Right lobe of liver (tissue), 6 donors: ENCODE data around the gene CACNA2D4. TPM values are rescaled to one million over a fixed set of nuclear protein-coding genes. Genes with fewer than 3 reads are reported as not detected.

Source experiments
- ATAC-seq, 4 donors: fragments of 200-7000 bp; cut with Tn5 transposase; one replicate each; pipeline ENCODE4 v1.9.1; 2020; ENCODE audit warnings: mild to moderate bottlenecking in 4 of 4, moderate library complexity in 4 of 4
- DNase-seq, 3 donors: peaks; one replicate each; pipeline ENCODE4 v3.0.0-alpha.2; 2020
- H3K27ac ChIP-seq, 3 donors: fragments of 200-600 bp; one replicate each; pipeline ENCODE4 v1.8.0; 2022
- H3K27me3 ChIP-seq, 2 donors: fragments of 200-600 bp; one replicate each; pipeline ENCODE4 v1.8.0; 2022
- H3K36me3 ChIP-seq, 4 donors: fragments of 200-600 bp; sonication (generic) in 1 of 4; one replicate each; pipeline versions ENCODE4 v1.5.1 to v1.8.0; 2017 to 2022; ENCODE audit warnings: control low read depth in 1 of 4
- H3K4me1 ChIP-seq, 4 donors: fragments of 200-600 bp; sonication (generic) in 1 of 4; one replicate each; pipeline versions ENCODE4 v1.5.1 to v1.8.0; 2017 to 2022; ENCODE audit warnings: control low read depth in 1 of 4
- H3K4me3 ChIP-seq, 3 donors: fragments of 200-600 bp; one replicate each; pipeline ENCODE4 v1.8.0; 2022
- H3K9me3 ChIP-seq, 4 donors: fragments of 200-600 bp; sonication (generic) in 1 of 4; one replicate each; pipeline versions ENCODE4 v1.5.1 to v1.8.0; 2017 to 2022; ENCODE audit warnings: control low read depth in 1 of 4
- CTCF ChIP-seq, 4 donors: fragments of 200-600 bp in 3 of 4; fragments of 450-650 bp in 1 of 4; IDR thresholded peaks; one replicate each; pipeline versions ENCODE4 v1.5.1 to v1.8.0; 2016 to 2022; ENCODE audit warnings: antibody characterized with exemption in 4 of 4, mild to moderate bottlenecking in 2 of 4
- POLR2A ChIP-seq: fragments of 450-650 bp; IDR thresholded peaks from one replicate; pipeline ENCODE4 v1.6.1; 2017; ENCODE audit warnings: antibody characterized with exemption, mild to moderate bottlenecking
- WGBS: methylation state at CpG from one replicate; pipeline ENCODE4 v1.1.6; 2018; ENCODE audit warnings: low coverage, low lambda C conversion rate; ENCODE audit not compliant: insufficient coverage; ENCODE audit errors: missing lambda C conversion rate; 5-methylcytosine and 5-hydroxymethylcytosine counted together
- intact Hi-C, 2 donors: fragments of 100-400 bp; cut with DNase I; formaldehyde crosslinking; loops; one replicate each; pipeline versions ENCODE4 v1.11.2 to v1.14.1; 2022
- total RNA-seq, 6 experiments: library from RNA; depleted of rRNA in 2 of 6; stranded (reverse); fragments of >200 nt in 2 of 6; fragmentation: NEBNext Ultra II Directional in 3 of 6; extraction: Animal tissue kit (Norgen Biotek cat#: 25700) in 3 of 6; gene quantifications; one replicate each; pipeline versions ENCODE4 v1.1.0 to v1.2.4, GENCODE V29; 2016 to 2023
- donor health status: DM: no; HTN: yes; CAD: no.
- donor health status: DM: no; HTN: no; CAD: no.
- donor health status: DM: no; HTN: no; CAD: no.
- donor health status: DM: no; HTN: yes; CAD: no.
- donor health status: DM: no; HTN: yes; CAD: no.

CACNA2D4 gene
- total RNA-seq, 6 experiments from 2014 or later, result 0.87 to 1.9 (median 0.96) TPM

- Histone ChIP-seq H3K4me3 (no peak overlapping the region), H3K27me3 (no peaks in the 10 kb centered on the region), H3K9me3 (no peaks in the 10 kb centered on the region), H3K27ac (no peak overlapping the region), H3K4me1 (no peaks in the 10 kb centered on the region), H3K36me3 (no peaks in the 10 kb centered on the region)
- no peak for ATAC-seq
- 75% methylated on average over 9 of the region's 13 CpGs for WGBS
- intact Hi-C loops, result no loop called here
- DNase-seq, result peak in 1 of 3 donors; percentile 17
- TF ChIP-seq CTCF (IDR thresholded peaks at IDR 0.05) (no peak), POLR2A (no peak)
These were observed 76.8 kb downstream of the CACNA2D4 start for GRCh38 chr12:1841586-1842182.

GRCh38 chr12:1840981-1841425 is 77.4 kb downstream of the CACNA2D4 start:
- DNase-seq (peak in 2 of 3 donors; percentile 32 to 43), ATAC-seq (no peak)
- WGBS, result 80% methylated on average over 3 of the region's 16 CpGs
- H3K9me3 ChIP-seq, result no peaks in the 10 kb centered on the region
- no peak overlapping the region for H3K27ac ChIP-seq
- no peaks in the 10 kb centered on the region for H3K4me1 ChIP-seq
- no peaks in the 10 kb centered on the region for H3K36me3 ChIP-seq
- no peak overlapping the region for H3K4me3 ChIP-seq
- no peak for TF ChIP-seq POLR2A
- no peak for TF ChIP-seq CTCF (IDR thresholded peaks at IDR 0.05)
- no peaks in the 10 kb centered on the region for H3K27me3 ChIP-seq
- intact Hi-C loops, result no loop called here

- ATAC-seq, result no peak
- H3K27ac ChIP-seq, result no peak overlapping the region
- H3K27me3 ChIP-seq, result no peaks in the 10 kb centered on the region
- TF ChIP-seq CTCF (IDR thresholded peaks at IDR 0.05), result no peak
- no peak for TF ChIP-seq POLR2A
- no peaks in the 10 kb centered on the region for H3K36me3 ChIP-seq
- peak in 2 of 3 donors; percentile 24 to 34 for DNase-seq
- 51% methylated on average over 22 of the region's 24 CpGs for WGBS
- intact Hi-C loops, result no loop called here
- no peak overlapping the region for H3K4me3 ChIP-seq
- H3K9me3 ChIP-seq, result no peaks in the 10 kb centered on the region
- no peaks in the 10 kb centered on the region for H3K4me1 ChIP-seq
These were observed 78.2 kb downstream of the CACNA2D4 start for GRCh38 chr12:1839956-1840951.

- TF ChIP-seq CTCF (IDR thresholded peaks at IDR 0.05), result no peak
- no peak for TF ChIP-seq POLR2A
- no peak overlapping the region for H3K27ac ChIP-seq
- no peaks in the 10 kb centered on the region for H3K9me3 ChIP-seq
- no peaks in the 10 kb centered on the region for H3K4me1 ChIP-seq
- WGBS, result 82% methylated on average over 8 of the region's 10 CpGs
- peak in 1 of 3 donors; percentile 13 for DNase-seq
- no peak for ATAC-seq
- intact Hi-C loops, result no loop called here
- H3K4me3 ChIP-seq, result no peak overlapping the region
- H3K36me3 ChIP-seq, result no peaks in the 10 kb centered on the region
- no peaks in the 10 kb centered on the region for H3K27me3 ChIP-seq
These were observed 79.0 kb downstream of the CACNA2D4 start for GRCh38 chr12:1839464-1839863.
